Liver (tissue), 3 donors: ENCODE data around the gene TCHP.

ENCODE experiments used
- SP1 ChIP-seq: IDR thresholded peaks from 2 replicates; pipeline ENCODE4 v1.6.1; 2018; ENCODE audit warnings: antibody characterized with exemption, mild to moderate bottlenecking
- TF ChIP-seq, protein P1 (sequence below): IDR thresholded peaks from 2 replicates; pipeline ENCODE4 v1.6.1; 2016; ENCODE audit warnings: antibody characterized with exemption, mild to moderate bottlenecking
- TF ChIP-seq, protein P2 (sequence below): IDR thresholded peaks from 2 replicates; pipeline ENCODE4 v1.6.1; 2016; ENCODE audit warnings: antibody characterized with exemption
- TF ChIP-seq, protein P3 (sequence below): fragments of 150-350 bp; IDR thresholded peaks from 2 replicates; pipeline ENCODE4 v1.5.1; 2017; ENCODE audit warnings: improper control_type of control experiment, low read depth, low read length; ENCODE audit not compliant: missing input control
- donor health status: healthy.
- donor health status: healthy.

DNA sequence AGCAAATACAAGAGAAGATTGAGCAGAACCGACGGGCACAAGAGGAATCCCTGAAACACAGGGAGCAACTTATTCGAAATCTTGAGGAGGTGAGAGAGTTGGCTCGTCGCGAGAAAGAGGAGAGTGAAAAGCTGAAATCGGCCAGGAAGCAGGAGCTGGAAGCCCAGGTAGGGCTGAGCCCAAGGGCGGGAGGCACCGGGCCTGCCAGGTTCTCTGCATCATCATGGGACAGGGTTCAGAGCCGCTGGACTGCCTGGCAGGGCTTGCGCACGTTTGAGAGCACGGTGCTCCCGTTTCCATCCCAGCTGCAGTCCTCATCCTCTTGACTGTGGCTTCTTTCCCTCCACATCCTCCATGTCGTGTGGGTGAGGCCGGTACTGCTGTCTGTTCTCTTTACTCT, 14.4 kb downstream of the TCHP start:
- TF ChIP-seq, protein P1, sequence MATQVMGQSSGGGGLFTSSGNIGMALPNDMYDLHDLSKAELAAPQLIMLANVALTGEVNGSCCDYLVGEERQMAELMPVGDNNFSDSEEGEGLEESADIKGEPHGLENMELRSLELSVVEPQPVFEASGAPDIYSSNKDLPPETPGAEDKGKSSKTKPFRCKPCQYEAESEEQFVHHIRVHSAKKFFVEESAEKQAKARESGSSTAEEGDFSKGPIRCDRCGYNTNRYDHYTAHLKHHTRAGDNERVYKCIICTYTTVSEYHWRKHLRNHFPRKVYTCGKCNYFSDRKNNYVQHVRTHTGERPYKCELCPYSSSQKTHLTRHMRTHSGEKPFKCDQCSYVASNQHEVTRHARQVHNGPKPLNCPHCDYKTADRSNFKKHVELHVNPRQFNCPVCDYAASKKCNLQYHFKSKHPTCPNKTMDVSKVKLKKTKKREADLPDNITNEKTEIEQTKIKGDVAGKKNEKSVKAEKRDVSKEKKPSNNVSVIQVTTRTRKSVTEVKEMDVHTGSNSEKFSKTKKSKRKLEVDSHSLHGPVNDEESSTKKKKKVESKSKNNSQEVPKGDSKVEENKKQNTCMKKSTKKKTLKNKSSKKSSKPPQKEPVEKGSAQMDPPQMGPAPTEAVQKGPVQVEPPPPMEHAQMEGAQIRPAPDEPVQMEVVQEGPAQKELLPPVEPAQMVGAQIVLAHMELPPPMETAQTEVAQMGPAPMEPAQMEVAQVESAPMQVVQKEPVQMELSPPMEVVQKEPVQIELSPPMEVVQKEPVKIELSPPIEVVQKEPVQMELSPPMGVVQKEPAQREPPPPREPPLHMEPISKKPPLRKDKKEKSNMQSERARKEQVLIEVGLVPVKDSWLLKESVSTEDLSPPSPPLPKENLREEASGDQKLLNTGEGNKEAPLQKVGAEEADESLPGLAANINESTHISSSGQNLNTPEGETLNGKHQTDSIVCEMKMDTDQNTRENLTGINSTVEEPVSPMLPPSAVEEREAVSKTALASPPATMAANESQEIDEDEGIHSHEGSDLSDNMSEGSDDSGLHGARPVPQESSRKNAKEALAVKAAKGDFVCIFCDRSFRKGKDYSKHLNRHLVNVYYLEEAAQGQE, result no peak
- TF ChIP-seq SP1, result no peak
- TF ChIP-seq, protein P2, sequence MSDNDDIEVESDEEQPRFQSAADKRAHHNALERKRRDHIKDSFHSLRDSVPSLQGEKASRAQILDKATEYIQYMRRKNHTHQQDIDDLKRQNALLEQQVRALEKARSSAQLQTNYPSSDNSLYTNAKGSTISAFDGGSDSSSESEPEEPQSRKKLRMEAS, result no peak
- TF ChIP-seq, protein P3, sequence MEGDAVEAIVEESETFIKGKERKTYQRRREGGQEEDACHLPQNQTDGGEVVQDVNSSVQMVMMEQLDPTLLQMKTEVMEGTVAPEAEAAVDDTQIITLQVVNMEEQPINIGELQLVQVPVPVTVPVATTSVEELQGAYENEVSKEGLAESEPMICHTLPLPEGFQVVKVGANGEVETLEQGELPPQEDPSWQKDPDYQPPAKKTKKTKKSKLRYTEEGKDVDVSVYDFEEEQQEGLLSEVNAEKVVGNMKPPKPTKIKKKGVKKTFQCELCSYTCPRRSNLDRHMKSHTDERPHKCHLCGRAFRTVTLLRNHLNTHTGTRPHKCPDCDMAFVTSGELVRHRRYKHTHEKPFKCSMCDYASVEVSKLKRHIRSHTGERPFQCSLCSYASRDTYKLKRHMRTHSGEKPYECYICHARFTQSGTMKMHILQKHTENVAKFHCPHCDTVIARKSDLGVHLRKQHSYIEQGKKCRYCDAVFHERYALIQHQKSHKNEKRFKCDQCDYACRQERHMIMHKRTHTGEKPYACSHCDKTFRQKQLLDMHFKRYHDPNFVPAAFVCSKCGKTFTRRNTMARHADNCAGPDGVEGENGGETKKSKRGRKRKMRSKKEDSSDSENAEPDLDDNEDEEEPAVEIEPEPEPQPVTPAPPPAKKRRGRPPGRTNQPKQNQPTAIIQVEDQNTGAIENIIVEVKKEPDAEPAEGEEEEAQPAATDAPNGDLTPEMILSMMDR, result no peak
